Fibroblast of skin of scalp (primary cell): Measurements from ENCODE around the gene ATP6V0A1.
"Not testable (repeated sequence)": the region's sequence is repeated elsewhere in the genome, so short reads cannot be mapped to it uniquely, and the experiment has no call there.

Experiments used
- DNase-seq: peaks from one replicate; pipeline ENCODE4 v3.0.0-alpha.2; 2013

Gene ATP6V0A1

DNA sequence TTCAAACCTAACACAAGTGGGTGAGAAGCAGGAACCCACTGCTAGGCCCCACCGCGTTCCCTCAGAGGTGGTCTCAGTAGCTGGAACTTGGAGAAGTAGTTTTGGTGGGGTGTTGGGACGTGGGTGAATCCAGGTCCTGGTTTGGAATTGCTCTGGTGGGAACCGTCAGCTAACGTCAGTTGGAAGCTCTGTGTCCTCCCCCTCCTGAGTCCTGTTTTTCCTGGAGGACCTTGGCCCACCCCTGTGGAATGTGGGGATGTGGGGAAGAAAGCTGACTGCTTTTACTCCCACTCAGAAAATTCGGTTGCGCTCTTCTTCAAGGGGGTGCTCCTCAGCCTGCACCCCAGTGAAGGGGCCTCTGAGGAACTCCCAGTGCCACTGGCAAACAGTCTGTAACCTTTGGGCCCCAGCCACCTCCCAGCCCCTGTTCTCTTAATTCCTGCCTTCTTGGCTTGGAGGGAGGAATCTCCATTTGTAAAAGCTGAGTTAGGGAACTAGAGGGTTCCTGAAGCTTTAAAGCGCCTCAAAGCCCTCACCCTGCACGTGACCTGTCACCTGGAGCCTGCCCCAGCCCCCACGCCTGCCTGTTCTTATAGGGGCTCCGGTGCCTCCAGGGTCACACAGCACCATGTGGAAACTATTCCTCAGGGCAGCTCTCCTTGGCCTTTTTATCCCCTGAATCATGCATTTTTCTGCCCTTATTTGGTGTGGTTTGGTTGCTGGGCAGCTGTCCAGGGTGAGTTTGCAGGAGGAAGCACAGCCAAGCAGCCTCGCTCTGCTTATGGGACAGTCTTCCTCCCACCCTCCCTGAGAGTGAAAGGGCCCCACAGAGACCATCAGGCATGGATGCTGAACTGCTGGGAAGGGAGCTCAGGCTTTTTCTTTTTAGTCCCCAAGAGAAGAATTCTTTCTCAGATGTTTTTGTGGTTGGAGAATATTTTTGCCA, 61.1 kb downstream of the ATP6V0A1 start:
- DNase-seq, result peak; percentile 100

DNA sequence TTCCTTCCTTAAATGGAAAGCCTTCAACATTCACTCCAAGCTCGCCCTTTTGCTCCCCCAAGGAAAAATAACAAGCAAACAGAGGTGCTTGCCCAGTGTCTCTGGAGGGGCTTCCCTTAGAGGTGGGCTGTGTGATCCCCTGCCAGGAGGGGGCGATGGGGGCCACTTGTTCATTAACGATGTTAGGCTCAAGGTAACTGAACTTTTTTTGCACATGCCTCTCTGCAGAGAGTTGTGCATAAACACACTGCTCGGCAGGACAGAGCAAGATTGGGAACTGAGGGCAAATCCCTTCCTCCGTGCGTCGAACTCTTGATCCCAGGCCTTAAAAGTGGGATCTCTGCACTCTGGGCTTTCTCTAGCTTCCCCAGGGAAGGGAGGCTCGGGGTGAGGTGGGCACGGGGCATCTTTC, 61.9 kb downstream of the ATP6V0A1 start:
- DNase-seq, result no peak

DNA sequence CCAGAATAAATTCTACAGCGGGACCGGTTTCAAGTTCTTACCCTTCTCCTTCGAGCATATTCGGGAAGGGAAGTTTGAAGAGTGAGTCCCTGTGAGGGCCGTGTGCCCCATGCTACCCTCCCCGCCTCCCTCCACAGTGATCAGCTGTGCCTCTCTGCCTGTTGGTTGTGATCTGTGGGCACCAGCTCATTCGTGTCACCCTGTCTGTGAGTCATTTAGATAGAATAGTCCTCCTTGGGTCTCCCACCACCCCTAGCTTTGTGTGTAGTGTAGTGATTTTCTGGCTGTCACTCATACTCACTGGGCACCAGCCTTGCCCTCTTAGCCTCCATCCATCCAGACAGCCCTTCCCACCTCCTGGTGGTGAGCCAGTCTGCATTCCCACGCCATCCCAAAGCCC, 62.4 kb downstream of the ATP6V0A1 start:
- DNase-seq, result peak; percentile 54

DNA sequence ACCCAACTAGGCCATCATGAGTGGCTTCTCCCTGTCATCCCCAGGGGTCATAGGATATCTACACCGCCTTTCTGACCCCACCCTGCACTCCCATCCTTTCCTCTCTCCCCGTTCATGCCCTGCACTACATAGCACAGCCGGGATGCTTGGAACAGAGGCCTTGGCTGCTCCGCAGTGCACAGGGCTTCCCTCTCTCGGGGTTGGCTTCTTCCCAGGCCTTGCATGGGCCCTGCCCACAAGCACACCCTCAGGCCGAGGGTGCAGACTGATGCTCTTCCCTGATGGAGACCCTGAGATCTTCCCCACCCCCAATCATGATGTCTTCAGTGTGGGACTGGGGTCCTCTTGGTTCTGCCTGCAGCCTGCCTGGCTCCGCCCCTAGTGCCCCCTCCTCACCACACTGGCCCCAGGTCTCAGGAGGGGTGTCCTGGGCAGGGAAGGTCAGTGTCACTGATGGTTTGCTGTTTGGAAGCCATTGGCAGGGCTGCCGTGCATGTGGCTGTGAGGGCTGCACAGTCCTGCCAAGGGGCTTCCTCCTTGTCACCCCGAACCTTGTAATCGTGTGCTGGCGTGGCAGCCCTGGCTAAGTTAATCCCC, 63.1 kb downstream of the ATP6V0A1 start:
- peak; percentile 30 for DNase-seq

DNA sequence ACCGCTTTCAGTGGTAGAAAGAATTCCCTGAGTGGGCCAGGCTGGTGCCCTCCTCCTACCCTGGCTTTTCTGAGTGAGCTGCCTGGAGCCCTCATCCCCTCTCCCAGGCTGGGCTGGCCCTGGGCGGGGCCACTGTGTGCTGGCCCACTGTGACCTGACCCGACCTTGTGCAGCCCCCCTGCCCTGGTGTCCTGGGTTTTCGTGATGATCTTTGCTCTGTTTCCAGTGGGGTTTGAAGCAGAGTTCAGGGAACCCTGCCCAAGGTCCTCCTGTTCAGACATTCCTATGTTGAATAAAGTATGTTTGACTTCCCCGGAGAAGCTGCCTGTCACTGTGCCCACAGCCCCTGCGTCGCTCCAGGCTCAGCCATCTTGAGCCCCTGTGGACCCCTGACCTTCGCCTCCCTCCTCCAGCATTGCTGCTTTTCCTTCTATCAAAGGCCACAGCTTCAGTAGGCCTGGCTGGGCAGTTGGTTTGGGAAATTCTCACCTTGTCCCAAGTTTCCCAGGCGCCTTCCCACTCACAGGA, 63.6 kb downstream of the ATP6V0A1 start:
- DNase-seq, result no peak

DNA sequence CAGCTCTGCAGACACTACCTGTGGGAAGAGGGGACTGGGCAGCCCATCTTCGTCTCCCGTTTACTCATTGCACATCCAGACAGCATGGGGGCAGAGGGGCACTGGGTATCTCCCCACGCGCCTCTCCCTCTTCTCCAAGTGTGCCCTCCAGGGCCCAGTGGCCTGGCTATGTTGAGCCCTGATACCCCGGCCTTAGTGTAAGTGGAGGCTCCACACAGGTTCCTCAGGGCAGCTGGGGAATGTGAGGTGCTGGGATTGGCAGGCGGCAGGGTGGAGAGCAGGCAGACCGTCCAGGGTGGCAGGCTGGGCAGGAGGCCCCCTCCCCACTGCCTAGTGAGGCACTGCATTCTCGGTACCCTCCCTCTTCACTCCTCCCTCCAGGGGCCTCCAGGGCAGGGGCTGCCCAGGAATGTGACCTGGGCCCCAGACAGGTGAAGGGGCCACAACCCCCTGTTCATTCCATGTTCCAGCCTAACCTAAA, 64.2 kb downstream of the ATP6V0A1 start:
- no peak for DNase-seq

DNA sequence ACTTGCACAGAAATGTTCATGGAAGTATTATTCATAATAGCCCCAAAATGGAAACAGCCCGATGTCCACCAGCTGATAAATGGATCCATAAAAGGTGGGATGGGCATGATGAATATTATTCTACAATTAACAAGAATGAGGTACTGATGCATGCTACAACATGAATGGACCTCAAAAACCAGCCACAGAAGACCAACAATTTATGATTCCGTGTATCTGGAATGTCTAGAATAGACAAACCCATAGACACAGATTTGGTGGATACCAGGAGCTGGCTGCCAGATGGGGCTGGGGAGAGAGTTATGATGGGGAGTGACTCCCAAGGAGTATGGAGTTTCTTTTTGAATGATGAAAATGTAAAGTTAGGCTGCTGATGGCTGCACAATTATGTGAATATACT, 66.5 kb downstream of the ATP6V0A1 start:
- peak; percentile 92 for DNase-seq

DNA sequence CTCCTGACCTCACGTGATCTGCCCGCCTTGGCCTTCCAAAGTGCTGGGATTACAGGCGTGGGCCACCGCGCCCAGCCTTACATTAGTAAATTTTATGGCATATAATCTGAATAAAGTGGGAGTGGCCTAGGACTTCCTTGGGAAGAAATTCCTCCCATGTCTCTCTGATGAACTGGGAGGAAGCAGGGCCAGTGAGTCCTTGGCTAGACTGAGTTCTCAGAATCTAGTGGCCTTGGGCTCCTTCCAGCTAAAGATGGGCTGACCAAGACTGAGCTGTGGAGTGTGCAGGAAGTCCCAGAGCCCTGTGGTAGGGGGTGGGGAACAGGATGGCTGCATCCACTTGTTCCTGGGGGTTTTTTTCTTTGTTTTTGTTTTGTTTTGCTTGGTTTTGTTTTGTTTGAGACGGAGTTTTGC, 67.4 kb downstream of the ATP6V0A1 start:
- peak; percentile 90 for DNase-seq

DNA sequence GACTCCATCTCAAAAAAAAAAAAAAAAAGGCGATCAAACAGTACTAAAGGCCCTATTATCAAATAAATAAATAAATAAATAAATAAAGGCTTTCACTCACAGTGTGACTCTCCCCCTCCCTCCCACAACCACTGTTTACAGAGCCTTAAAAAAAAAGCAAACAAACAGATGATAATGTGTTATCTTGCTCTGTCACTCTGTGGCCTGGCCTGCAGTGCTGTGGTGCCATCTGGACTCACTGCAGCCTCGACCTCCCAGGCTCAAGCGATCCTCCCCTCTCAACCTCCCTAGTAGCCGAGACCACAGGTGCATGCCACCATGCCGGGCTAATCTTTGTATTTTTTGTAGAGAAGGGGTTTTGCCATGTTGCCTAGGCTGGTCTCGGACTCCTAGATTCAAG, 69.3 kb downstream of the ATP6V0A1 start:
- DNase-seq, result no peak

DNA sequence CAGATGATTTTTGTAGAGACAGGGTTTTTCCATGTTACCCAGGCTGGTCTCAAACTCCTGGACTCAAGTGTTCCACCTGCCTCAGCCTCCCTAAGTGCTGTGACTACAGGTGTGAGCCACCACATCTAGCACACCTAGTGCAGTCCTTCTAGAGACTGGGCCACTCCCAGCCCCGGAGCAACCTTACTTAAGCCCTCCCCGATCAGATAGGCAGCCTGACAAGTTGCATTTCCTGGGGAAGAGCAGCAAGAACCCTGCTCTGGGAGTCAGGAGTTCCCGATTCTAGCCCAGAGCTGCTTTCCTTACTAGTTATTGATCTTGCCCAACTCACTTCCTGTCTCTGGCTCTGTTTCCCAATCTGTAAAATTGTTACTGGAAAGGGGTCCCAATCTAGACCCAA, 70.4 kb downstream of the ATP6V0A1 start:
- DNase-seq, result no peak

DNA sequence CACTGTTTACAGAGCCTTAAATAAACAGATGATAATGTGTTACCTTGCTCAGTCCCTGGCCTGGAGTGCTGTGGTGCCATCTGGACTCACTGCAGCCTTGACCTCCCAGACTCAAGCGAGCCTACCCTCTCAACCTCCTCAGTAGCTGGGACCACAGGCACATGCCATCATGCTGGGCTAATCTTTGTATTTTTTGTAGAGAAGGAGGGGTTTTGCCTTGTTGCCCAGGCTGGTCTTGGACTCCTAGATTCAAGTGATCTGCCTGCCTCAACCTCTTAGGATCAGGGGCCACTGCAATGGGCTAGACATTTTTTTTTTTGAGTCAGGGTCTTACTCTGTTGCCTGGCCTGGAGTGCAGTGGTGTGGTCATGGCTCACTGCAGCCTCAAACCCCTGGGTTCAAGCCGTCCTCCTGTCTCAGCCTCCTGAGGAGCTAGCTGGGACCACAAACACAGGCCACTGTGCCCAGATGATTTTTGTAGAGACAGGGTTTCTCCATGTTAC, 72.3 kb downstream of the ATP6V0A1 start:
- DNase-seq, result no peak

DNA sequence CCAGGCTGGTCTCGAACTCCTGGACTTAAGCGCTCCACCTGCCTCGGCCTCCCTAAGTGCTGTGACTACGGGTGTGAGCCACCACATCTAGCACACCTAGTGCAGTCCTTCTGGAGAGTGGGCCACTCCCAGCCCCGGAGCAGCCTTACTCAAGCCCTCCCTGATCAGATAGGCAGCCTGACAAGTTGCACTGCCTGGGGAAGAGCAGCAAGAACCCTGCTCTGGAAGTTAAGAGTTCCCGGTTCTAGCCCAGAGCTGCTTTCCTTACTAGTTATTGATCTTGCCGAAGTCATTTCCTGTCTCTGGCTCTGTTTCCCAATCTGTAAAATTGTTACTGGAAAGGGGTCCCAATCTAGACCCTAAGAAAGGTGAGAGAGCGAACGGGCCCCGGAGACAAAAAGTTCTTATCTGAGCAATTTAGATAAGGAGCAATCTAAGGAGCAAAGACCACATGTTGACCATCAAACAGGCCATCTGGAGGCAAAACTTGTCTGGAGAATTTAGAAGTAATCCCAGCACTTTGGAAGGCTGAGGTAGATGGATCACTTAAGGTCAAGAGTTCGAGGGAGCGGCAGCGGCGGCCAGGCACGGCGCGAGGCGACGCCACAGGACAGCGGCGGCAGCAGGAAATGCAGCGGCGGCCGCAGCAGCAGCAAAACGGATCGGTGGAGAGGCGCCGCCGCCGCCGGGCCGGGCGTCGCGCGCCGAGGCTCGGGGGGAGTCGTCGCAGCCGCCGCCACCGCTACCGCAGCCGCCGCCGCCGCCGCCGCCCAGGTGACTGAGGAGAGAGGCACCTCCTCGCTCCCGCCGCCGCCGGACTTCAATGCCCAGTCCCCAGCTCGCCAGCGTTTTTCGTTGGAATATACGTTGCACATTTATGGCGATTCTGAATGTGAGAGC, 73.0 kb downstream of the ATP6V0A1 start:
- DNase-seq, result peak; percentile 57

DNA sequence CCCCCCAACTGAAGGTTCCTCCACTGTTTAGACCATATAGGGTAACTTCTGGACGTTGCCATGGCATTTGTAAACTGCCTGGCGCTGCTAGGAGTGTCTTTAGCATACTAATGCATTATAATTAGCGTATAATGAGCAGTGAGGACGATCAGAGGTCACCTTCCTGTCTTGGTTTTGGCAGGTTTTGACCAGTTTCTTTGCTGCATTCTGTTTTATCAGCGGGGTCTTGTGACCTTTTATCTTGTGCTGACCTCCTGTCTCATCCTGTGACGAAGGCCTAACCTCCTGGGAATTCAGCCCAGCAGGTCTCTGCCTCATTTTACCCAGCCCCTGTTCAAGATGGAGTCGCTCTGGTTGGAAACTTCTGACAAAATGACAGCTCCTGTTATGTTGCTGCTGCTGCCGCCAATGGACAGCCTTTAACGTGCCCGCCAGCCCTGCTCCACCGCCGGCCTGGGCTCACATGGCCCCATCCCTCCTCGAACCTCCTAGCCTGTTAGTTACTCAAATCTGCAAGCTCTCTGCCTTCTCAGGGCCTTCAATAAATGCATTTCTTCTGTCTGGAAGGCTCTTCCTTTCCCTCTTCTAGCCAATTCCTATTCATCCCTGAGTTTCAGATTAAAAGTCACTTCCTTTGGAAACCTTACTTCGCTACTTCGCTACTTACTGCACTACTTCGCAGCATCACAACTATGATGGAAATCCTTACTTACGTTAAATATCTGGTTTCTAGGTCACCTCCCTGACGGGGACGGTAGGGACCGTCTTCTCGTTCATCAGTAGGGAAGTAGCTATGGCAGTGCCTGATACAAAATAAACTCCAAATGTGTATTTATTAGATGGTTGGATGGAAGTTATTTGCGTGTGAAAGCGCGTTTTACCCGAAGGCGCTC, 76.7 kb downstream of the ATP6V0A1 start:
- DNase-seq, result no peak

DNA sequence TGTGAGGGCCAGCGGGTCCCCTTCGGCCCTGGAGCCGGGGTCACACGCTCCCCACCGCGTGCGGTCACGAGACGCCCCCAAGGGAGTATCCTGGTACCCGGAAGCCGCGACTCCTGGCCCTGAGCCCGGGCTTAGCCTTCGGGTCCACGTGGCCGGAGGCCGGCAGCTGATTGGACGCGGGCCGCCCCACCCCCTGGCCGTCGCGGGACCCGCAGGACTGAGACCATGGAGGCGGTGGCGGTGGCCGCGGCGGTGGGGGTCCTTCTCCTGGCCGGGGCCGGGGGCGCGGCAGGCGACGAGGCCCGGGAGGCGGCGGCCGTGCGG, 77.3 kb downstream of the ATP6V0A1 start, which contains the start of gene NAGLU:
Gene NAGLU (plus strand): TSS at position 194 of the 324 bp plus-strand sequence. CDS start 32 bp downstream, at position 226.
- DNase-seq, result peak; percentile 92

DNA sequence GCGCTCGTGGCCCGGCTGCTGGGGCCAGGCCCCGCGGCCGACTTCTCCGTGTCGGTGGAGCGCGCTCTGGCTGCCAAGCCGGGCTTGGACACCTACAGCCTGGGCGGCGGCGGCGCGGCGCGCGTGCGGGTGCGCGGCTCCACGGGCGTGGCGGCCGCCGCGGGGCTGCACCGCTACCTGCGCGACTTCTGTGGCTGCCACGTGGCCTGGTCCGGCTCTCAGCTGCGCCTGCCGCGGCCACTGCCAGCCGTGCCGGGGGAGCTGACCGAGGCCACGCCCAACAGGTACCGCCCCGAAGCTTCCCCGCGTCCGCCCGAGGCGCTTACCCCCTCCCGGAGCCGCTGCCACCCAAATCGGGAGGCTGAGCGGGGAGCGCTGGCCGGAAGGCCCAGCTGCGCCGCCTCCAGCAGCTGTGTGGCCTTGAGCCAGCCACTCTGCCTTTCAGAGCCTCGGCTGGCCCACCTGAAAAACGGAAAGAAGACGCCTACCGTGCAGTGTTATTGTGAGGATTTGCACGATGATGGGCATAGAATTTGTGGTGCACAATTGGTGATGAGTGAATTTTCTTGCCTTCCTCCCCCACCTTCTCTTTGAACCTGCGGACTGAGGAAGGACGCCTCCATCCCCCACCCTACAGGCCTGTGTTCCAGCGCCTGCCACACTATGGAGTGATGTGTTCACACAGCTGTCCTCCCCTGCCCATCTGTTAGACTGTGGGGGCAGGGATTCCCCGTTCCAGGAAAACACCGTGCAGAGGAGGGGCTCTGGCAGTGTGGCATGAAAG, 77.9 kb downstream of the ATP6V0A1 start:
- DNase-seq, result peak; percentile 81

DNA sequence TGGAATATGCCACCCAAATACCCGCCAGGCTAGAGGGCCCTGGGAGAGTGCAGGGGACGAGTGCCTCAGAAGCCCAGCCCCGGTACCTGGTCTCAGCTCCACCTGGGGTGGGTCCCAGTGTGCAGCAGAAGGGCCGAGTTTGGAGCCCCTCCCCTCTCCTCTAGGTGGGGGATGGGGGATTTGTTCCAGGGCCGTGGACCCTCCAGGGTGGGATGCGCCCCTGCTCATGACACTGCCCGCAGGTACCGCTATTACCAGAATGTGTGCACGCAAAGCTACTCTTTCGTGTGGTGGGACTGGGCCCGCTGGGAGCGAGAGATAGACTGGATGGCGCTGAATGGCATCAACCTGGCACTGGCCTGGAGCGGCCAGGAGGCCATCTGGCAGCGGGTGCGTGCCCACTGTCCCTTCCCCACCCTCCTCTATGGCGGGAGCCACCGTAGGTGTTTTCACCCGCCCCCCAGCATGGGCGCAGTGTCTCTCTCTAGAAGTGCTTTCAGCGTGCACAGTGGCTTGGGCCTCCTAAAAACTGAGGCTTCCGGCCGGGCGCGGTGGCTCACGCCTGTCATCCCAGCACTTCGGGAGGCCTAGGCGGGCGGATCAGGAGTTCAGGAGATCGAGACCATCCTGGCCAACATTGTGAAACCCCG, 78.6 kb downstream of the ATP6V0A1 start:
- DNase-seq, result no peak

DNA sequence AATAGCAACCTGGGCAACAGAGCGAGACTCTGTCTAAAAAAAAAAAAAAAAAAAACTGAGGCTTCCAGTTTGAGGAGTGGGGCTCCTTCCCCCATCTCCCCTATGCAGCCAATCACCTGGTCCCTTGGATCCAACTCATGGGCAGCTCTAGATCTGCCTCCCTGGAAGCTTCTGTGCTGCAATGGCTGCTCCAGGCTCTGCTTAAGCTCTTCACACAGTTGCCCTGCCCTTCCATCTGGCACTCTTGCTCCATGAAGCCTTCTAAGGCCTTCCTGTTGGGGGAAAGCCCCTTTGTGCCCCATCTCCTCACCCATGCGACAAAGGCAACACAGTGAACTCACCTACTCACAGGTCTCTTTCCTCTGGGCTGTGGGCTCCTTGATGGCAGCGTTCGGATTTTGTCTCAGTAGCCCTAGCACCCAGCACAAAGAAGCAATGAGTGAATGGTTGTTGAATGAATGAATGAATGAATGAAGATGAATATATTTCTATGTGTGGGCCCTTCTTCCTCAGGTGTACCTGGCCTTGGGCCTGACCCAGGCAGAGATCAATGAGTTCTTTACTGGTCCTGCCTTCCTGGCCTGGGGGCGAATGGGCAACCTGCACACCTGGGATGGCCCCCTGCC, 79.3 kb downstream of the ATP6V0A1 start:
- DNase-seq, result no peak

DNA sequence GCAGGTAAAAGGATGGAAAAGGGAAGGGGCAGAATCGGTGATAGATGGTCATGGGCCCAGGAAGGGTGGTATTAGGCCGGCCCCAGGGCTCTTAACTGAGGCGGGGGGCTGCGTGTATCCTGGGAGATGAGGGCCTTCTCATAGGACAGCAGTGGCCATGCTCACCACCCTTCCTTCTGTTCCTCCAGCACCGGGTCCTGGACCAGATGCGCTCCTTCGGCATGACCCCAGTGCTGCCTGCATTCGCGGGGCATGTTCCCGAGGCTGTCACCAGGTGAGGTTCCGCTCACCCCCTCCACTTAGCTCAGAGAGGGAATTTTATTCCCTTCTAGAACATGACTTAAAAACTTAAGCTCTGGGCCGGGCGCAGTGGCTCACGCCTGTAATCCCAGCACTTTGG, 79.8 kb downstream of the ATP6V0A1 start:
- no peak for DNase-seq

DNA sequence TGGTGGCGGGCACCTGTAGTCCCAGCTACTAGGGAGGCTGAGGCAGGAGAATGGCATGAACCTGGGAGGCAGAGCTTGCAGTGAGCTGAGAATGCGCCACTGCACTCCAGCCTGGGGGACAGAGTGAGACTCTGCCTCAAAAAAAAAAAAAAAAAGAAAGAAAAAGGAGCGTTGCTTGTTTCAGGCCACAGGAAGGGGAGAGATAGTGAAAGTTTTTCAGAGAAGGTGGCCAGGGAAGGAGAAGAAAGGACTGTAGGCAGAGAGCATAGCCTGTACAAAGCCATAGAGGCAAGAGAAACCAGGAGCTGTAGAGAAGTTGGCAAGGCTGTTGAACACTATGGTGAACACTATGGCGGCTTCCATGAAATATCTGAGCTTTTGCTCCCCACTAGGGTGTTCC, 81.9 kb downstream of the ATP6V0A1 start:
- DNase-seq, result not testable (repeated sequence)
